Right lobe of liver (tissue), 4 donors: ENCODE results near the gene SNRNP40.

Source experiments
- POLR2A ChIP-seq: fragments of 450-650 bp; IDR thresholded peaks from one replicate; pipeline ENCODE4 v1.6.1; 2017; ENCODE audit warnings: antibody characterized with exemption, mild to moderate bottlenecking
- TF ChIP-seq, protein P1 (sequence below), 4 donors: fragments of 200-600 bp in 3 of 4; fragments of 450-650 bp in 1 of 4; IDR thresholded peaks; one replicate each; pipeline versions ENCODE4 v1.5.1 to v1.8.0; 2016 to 2022; ENCODE audit warnings: antibody characterized with exemption in 4 of 4, mild to moderate bottlenecking in 2 of 4
- donor health status: DM: no; HTN: no; CAD: no.
- donor health status: DM: no; HTN: no; CAD: no.
- donor health status: DM: no; HTN: yes; CAD: no.

DNA sequence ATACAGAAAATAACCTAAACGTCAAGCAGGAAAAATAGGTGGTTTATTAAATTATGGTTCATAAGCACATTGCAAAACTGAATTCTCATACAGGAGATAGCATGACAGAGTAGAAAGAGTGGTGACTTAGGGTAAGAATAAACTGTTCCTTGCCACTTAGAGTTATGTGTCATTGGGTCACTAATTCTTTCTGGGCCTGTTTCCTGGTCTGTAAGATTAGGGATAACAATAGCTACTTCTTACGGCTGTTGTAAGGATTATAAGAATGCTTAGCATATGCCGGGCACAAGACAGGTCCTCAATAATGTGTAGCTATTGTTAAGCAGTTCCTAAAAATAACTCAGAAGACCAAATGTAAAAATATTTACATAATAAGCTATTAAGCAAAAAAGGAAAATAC, 24.2 kb downstream of the SNRNP40 start:
- TF ChIP-seq, protein P1, sequence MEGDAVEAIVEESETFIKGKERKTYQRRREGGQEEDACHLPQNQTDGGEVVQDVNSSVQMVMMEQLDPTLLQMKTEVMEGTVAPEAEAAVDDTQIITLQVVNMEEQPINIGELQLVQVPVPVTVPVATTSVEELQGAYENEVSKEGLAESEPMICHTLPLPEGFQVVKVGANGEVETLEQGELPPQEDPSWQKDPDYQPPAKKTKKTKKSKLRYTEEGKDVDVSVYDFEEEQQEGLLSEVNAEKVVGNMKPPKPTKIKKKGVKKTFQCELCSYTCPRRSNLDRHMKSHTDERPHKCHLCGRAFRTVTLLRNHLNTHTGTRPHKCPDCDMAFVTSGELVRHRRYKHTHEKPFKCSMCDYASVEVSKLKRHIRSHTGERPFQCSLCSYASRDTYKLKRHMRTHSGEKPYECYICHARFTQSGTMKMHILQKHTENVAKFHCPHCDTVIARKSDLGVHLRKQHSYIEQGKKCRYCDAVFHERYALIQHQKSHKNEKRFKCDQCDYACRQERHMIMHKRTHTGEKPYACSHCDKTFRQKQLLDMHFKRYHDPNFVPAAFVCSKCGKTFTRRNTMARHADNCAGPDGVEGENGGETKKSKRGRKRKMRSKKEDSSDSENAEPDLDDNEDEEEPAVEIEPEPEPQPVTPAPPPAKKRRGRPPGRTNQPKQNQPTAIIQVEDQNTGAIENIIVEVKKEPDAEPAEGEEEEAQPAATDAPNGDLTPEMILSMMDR (IDR thresholded peaks at IDR 0.05) = no peak
- no peak for TF ChIP-seq POLR2A
